ENCODE data around the gene CACUL1. TPM values are rescaled to one million over a fixed set of nuclear protein-coding genes. Genes with fewer than 3 reads are reported as not detected.

The CACUL1 gene
- total and polyA plus RNA-seq, 2 of the 13 experiments (the other 11 are each of a cell fraction or from before 2014, with no cell fraction given): 14.2 to 31.0 TPM

GRCh38 chr10:118771976-118772375 lies 17.2 kb upstream of the CACUL1 start:
- peaks cover 12% of the 10 kb centered on the region; the same call in 1 of the 2 replicates for H3K4me1 ChIP-seq (ENCODE audit: insufficient read depth, low read length)
- TF ChIP-seq ATF2 (CRISPR knock-in tag; IDR thresholded peaks at IDR 0.05): no peak
- no peak for TF ChIP-seq LCORL (IDR thresholded peaks at IDR 0.05)
- TF ChIP-seq LCORL (CRISPR knock-in tag; IDR thresholded peaks at IDR 0.05): no peak
- TF ChIP-seq SMC3 (IDR thresholded peaks at IDR 0.05; ENCODE audit: low read length): no peak
- TF ChIP-seq ZNF703 (CRISPR knock-in tag; IDR thresholded peaks at IDR 0.05; ENCODE audit: borderline replicate concordance): no peak
- no peak for TF ChIP-seq E2F1 (CRISPR knock-in tag; IDR thresholded peaks at IDR 0.05)
- no peak for TF ChIP-seq ZBTB33 (CRISPR knock-in tag; IDR thresholded peaks at IDR 0.05)
- no peak for TF ChIP-seq MYC (CRISPR knock-in tag; IDR thresholded peaks at IDR 0.05; ENCODE audit: borderline replicate concordance)
- no peak for TF ChIP-seq ZNF775 (CRISPR knock-in tag; IDR thresholded peaks at IDR 0.05; ENCODE audit: borderline replicate concordance)
- TF ChIP-seq THAP11 (CRISPR knock-in tag; IDR thresholded peaks at IDR 0.05): no peak
- no peak for TF ChIP-seq GATAD2A (CRISPR knock-in tag; IDR thresholded peaks at IDR 0.05)
- TF ChIP-seq ZNF788 (CRISPR knock-in tag; IDR thresholded peaks at IDR 0.05; ENCODE audit: borderline replicate concordance): no peak
- TF ChIP-seq ZNF614 (CRISPR knock-in tag; IDR thresholded peaks at IDR 0.05; ENCODE audit: borderline replicate concordance): no peak
- no peak for TF ChIP-seq ZNF75D (CRISPR knock-in tag; IDR thresholded peaks at IDR 0.05; ENCODE audit: borderline replicate concordance)
- no peak for TF ChIP-seq ZFAT (CRISPR knock-in tag; conservative IDR thresholded peaks at IDR 0.05)
- TF ChIP-seq ATF3 (CRISPR knock-in tag; IDR thresholded peaks at IDR 0.05): no peak
- no peak for TF ChIP-seq ZKSCAN1 (IDR thresholded peaks at IDR 0.05; ENCODE audit: low read length)
- TF ChIP-seq BCLAF1 (IDR thresholded peaks at IDR 0.05): no peak

More at GRCh38 chr10:118771976-118772375, 17.2 kb upstream of the CACUL1 start:
- H3K4me3 ChIP-seq (replicated peaks in 1 of 3; ENCODE audit: insufficient read depth in 1 of 3, low read depth in 2 of 3, low read length in 3 of 3): no peak overlapping the region
- no peak for DNase-seq (ENCODE audit: low spot score)
- CTCF ChIA-PET (ENCODE audit: low intra/inter-chr PET ratio, low total read pairs): no interaction called here
- no peaks in the 10 kb centered on the region for H3K27me3 ChIP-seq (ENCODE audit: control insufficient read depth in 1 of 2, insufficient read depth in 2 of 2, low read length in 2 of 2)
- H3K9me3 ChIP-seq (ENCODE audit: low read length): 0 out of 2 replicates have a peak, but pooled peaks cover 8% of the 10 kb centered on the region
- no peaks in the 10 kb centered on the region for H4K20me1 ChIP-seq (ENCODE audit: insufficient read depth, low read length)
- BruUV-seq (replicated peaks): no TSS peak
- in situ Hi-C loops (cut with HindIII; ENCODE audit: extremely low pct_ligation_motif_present, low pct_unique_long_range_greater_than_20kb): no loop called here
- intact Hi-C loops (cut with micrococcal nuclease; ENCODE audit: unreplicated experiment): no loop called here
- no peak for FAIRE-seq
- H3K79me2 ChIP-seq (ENCODE audit: insufficient read depth, low read length): no peaks in the 10 kb centered on the region
- no peak for ATAC-seq
- POLR2A ChIA-PET: no interaction called here
- no peaks in the 10 kb centered on the region for H3K36me3 ChIP-seq (replicated peaks in 1 of 2; ENCODE audit: control insufficient read depth in 1 of 2, insufficient read depth in 2 of 2, low read length in 2 of 2)
- 57% methylated on average over 3 of the region's 3 CpGs for WGBS (ENCODE audit: low lambda C conversion rate)
- H3K27ac ChIP-seq (ENCODE audit: extremely low read length, insufficient read depth, low read length): no peak overlapping the region
- no peak overlapping the region for H3K4me2 ChIP-seq (ENCODE audit: low read depth, low read length)
- no peak overlapping the region for H2AFZ ChIP-seq (ENCODE audit: low read length)
- no peak overlapping the region for H3K9ac ChIP-seq (ENCODE audit: insufficient read depth, low read depth, low read length)

Data from HepG2 (cell line).